Glutamatergic neuron (in vitro differentiated cells): Measurements from ENCODE around the gene RBM17. TPM values are rescaled to one million over a fixed set of nuclear protein-coding genes. Genes with fewer than 3 reads are reported as not detected.

Experiments
- microRNA-seq: library from miRNA; unstranded; fragments of <30 nt; microRNA quantifications from one replicate; pipeline ENCODE4, GENCODE V29; 2020; ENCODE audit not compliant: unreplicated experiment
- total RNA-seq: library from RNA; stranded (reverse); fragmentation: NEBNext Ultra II Directional; extraction: Animal tissue kit (Norgen Biotek cat#: 25700); gene quantifications from one replicate; pipeline ENCODE4 v1.2.1, GENCODE V29; 2021; ENCODE audit not compliant: unreplicated experiment

The RBM17 gene
- total RNA-seq, 1 donor from 2014 or later: 171 TPM

Small RNA genes within 50 kb of the gene (microRNA-seq; reads per million reads assigned to microRNA genes)
- gene MIR3155A (not detected), gene MIR3155B (not detected)

Other genes with a start within 250 kb of the RBM17 start
- gene ANKRD16, start 199.1 kb upstream of the RBM17 start, total RNA-seq: 7.5 TPM
- gene FBH1, start 198.8 kb upstream of the RBM17 start, total RNA-seq: 65.0 TPM
- not detected for gene IL15RA, start 111.5 kb upstream of the RBM17 start, total RNA-seq
- gene IL2RA, start 26.7 kb upstream of the RBM17 start, total RNA-seq: not detected
- gene PFKFB3, start 113.9 kb downstream of the RBM17 start, total RNA-seq: 137 TPM